Astrocyte of the hippocampus (primary cell): ENCODE results near the gene LKAAEAR1.

Source experiments
- DNase-seq: peaks from one replicate; pipeline ENCODE4 v3.0.0; 2011; ENCODE audit warnings: low read depth, low spot score

The LKAAEAR1 gene

DNA sequence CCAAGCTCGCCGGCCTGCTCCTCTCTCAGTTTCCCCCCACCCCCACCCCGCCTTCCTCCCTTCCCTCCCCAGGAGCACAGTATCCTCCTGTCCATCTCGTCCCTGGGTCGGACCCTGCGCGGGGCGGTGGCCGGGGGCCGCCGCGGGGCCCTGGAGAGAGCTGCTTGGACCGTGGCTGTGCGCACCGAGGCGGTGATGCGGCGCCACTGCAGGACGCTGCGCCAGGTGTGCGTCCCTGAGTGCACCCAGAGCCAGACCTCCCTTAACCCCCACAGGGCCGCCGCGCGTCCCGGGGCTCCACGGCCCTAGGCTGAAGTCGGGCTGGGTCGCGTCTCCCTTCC lies 46.0 kb downstream of the LKAAEAR1 start:
- DNase-seq = no peak

DNA sequence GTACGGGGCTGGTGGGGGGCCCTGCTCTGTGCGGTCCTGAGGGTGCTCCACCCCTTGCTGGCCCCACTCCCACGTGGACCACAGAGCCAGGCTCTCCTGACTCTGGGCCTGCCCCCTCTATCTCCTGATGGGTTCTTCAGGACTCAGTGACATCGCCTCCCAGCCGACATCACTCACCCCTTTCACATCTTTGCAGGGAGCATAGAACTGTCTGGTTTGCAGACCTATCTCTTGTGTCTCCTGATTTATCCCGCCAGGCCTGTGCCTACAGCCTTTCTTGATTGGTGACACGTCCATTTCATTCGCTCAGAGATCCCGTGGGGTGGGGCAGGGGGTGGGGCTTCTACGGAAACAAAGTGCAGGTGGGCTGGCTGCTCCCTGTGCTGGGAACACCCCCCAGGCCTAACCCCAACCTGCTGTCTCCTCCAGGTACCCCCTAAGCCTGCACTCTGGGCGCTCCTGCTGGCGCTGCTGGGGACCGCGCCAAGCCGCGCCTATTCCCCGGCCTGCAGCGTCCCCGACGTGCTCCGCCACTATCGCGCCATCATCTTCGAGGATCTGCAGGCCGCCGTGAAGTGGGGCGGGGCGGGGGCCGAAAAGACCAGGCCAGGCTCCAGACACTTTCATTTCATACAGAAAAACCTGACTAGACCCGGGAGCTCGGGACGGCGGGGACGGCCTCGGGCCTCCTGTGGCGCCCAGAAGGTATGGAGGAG lies 46.5 kb downstream of the LKAAEAR1 start:
- DNase-seq = no peak

GRCh38 chr20:64037199-64037497 lies 47.0 kb downstream of the LKAAEAR1 start:
- DNase-seq = no peak

DNA sequence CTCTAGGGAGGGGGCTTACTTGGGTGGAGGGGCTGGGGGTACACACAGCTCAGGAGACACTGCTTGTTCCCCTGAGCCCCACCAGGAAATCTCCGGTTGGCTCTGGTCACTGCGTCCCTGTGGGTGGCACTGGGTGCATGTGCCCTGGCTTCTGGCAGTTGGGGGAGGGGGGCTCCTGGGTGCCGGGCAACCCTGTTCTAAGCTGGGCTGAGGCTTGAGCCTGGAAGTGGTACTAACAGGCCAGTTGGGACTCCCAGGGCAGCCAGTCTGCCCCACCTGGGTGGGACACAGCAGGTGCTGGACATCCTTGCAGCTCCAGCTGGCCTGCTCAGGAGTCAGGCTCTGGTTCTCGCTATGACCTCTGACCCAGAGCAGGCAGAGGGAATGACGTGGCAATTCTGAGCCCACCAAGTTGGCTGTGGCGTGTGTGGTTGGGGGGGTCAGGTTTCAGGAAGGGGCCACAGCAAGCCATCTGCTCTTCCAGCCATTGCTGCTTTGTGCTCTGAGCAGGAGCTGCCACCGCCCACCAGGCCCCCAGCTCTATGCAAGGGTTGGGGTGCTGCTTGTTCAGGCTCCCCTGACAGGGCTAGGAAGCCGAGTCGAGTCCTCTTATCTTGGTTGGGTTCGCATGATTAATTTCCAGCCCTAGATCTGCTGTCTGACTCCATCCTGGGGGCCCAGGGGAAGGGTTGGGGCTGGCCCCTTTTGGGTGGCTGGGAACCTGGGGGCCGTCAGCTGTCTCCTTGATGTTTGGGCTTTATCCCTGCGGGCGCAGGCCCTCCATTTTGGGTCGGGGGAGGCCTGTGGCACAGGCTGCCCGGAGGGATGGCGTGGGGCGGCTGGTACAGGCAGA lies 47.6 kb downstream of the LKAAEAR1 start:
- DNase-seq = no peak

GRCh38 chr20:64035933-64036345 lies 48.3 kb downstream of the LKAAEAR1 start, which contains the start of gene C20orf204:
TSS of gene C20orf204 (plus strand) at chr20:64036182. CDS start at chr20:64036324, 142 bp downstream.
- DNase-seq = no peak

DNA sequence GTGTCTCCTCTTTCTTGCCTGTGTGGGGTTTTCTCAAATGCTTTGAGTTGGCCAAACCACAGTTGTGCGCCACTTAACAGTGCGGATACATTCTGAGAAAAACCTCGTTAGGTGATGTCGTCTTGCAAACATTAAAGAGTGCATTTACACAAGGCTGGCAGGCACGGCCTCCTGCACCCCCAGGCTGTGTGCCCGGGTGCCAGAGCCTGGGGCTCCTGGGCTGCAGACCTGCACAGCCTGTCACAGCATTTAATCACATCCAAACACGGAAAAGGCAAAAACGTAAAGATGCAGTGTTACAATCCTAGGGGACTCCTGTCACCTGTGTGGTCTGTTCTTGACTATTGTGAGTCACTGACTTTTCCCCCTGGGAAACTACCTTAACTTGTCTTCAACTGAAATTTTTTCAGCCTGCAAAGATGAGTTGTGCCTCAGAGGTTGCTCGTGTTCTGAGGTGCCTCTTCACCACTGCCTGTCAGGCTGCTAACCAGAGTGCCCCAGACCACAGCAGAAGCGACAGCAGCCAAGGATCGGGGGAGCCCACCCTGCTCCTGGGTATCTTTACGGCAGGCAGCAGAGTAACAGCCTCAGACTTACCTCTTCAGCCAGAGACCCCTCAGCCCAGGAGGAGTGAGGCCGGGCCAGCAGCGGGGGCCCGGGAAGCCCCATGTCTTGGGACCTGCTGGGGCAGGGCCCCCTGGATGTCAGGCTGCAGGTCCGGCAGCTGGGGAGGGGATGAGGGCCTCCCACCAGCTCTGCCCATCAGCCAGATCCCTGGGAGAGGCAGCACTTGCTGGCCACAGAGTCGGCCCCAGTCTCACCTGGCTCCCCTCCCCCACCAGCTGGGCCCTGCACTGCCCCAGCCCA lies 48.9 kb downstream of the LKAAEAR1 start:
- no peak for DNase-seq

DNA sequence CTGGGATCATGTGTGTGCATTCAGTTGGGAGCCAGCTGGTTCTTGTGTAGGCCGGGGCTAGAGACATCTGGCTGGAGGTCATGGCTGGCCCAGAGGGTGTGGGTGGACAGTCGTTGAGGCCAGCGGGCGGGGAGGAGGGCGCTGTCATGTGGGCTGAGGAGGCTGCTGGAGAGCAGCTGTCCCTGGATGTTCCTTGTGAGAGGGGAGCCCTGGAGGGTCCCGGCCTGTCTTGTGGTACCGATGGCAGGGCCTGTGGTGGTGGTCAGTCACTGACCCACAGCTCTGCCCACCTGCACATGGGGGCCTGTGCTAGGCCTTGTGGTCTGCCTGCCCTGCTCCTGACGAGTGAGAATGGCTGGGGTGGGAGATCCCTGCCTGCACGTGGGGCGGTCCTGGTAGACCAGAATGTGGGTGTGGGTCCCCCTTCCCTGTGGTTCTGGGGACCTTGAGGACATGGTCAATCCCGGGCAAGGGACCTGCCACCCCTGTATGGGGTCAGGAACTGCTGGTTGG lies 50.2 kb downstream of the LKAAEAR1 start:
- no peak for DNase-seq
